Sigmoid colon (tissue), 4 donors: ENCODE results near the gene GNPAT.

Source experiments
- EP300 ChIP-seq, 4 donors: sonication (generic); formaldehyde crosslinking; IDR thresholded peaks; one replicate each; pipeline ENCODE4 v1.6.1; 2017; ENCODE audit warnings: antibody characterized with exemption in 4 of 4
- POLR2A ChIP-seq, 2 donors: fragments of 450-650 bp; IDR thresholded peaks; one replicate each; pipeline ENCODE4 v1.6.1; 2016; ENCODE audit warnings: antibody characterized with exemption in 2 of 2, mild to moderate bottlenecking in 2 of 2, moderate library complexity in 2 of 2
- POLR2AphosphoS5 ChIP-seq, 4 donors: sonication (generic); formaldehyde crosslinking; IDR thresholded peaks; one replicate each; pipeline ENCODE4 v1.6.1; 2017; ENCODE audit warnings: antibody characterized with exemption in 4 of 4
- TF ChIP-seq, protein P1 (sequence below), 4 experiments: fragments of 450-650 bp in 3 of 4; fragments of 200-600 bp in 1 of 4; IDR thresholded peaks; one replicate each; pipeline ENCODE4 v1.5.1; 2016 to 2019; ENCODE audit warnings: antibody characterized with exemption in 4 of 4, mild to moderate bottlenecking in 3 of 4, moderate library complexity in 2 of 4

DNA sequence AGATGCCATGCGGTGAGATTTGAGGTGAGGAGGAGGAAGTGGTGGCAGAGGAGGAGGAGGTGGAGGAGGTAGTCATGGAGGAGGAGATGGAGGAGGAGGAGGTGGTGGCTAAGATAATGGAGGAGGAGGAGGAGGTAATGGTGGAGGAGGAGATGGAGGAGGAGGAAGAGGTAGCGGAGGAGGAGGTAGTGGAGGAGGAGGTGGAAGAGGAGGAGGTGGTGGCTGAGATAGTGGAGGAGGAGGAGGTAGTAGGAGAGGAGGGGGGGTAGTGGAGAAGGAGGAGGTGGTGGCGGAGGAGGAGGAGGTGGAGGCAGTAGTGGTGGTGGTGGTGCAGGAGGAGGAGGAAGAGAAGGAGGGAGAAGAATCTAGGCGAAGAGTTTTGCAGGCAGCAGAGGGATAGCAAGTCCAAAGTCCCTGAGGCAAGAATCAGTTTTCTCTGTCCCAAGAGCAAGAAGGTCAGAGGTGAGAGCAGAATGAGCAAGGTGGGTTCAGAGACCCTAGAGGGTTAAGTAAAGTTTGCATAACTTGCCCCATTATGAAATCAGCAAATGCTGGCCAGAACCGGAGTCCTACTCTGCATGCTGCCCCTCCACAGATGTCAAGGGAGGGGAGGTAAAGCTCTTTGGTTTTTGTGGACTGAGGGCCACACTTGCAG lies 38.9 kb upstream of the GNPAT start:
- TF ChIP-seq POLR2A (IDR thresholded peaks at IDR 0.05) (no peak), EP300 (IDR thresholded peaks at IDR 0.05) (no peak), POLR2AphosphoS5 (IDR thresholded peaks at IDR 0.05) (no peak)
- TF ChIP-seq, protein P1, sequence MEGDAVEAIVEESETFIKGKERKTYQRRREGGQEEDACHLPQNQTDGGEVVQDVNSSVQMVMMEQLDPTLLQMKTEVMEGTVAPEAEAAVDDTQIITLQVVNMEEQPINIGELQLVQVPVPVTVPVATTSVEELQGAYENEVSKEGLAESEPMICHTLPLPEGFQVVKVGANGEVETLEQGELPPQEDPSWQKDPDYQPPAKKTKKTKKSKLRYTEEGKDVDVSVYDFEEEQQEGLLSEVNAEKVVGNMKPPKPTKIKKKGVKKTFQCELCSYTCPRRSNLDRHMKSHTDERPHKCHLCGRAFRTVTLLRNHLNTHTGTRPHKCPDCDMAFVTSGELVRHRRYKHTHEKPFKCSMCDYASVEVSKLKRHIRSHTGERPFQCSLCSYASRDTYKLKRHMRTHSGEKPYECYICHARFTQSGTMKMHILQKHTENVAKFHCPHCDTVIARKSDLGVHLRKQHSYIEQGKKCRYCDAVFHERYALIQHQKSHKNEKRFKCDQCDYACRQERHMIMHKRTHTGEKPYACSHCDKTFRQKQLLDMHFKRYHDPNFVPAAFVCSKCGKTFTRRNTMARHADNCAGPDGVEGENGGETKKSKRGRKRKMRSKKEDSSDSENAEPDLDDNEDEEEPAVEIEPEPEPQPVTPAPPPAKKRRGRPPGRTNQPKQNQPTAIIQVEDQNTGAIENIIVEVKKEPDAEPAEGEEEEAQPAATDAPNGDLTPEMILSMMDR (IDR thresholded peaks at IDR 0.05) = no peak
